Natural killer cell (primary cell): Measurements from ENCODE around the gene HOXC9. TPM values are rescaled to one million over a fixed set of nuclear protein-coding genes. Genes with fewer than 3 reads are reported as not detected.
A peak's percentile ranks its signal among the peaks of the same experiment; 100 is the strongest.

Source experiments
- ATAC-seq, 3 donors: fragments of 150-1000 bp in 2 of 3; fragments of 200-7000 bp in 1 of 3; cut with Tn5 transposase; 1 replicate in 1 of 3; 2 replicates in 2 of 3; pipeline ENCODE4 v1.10.0; 2021; ENCODE audit warnings: mild to moderate bottlenecking in 2 of 3, moderate library complexity in 2 of 3
- DNase-seq, 2 donors: peaks; one replicate each; pipeline versions ENCODE4 v3.0.0 to v3.0.0-alpha.2; 2013 to 2021; ENCODE audit warnings: mixed read lengths in 1 of 2
- H3K27ac ChIP-seq: one replicate; pipeline ENCODE4 v1.5.1; 2013; ENCODE audit warnings: mild to moderate bottlenecking, low read length
- H3K27me3 ChIP-seq: one replicate; pipeline ENCODE4 v1.6.1; 2013; ENCODE audit warnings: low read length; ENCODE audit not compliant: control insufficient read depth, insufficient read depth
- H3K36me3 ChIP-seq: one replicate; pipeline ENCODE4 v1.6.1; 2013; ENCODE audit warnings: low read length; ENCODE audit not compliant: control insufficient read depth, insufficient read depth
- H3K4me1 ChIP-seq: one replicate; pipeline ENCODE4 v1.6.1; 2013; ENCODE audit warnings: low read length; ENCODE audit not compliant: control insufficient read depth, insufficient read depth
- H3K4me3 ChIP-seq: one replicate; pipeline ENCODE4 v1.5.1; 2013; ENCODE audit warnings: low read length
- H3K9me3 ChIP-seq: one replicate; pipeline ENCODE4 v1.6.1; 2013; ENCODE audit warnings: low read length; ENCODE audit not compliant: control insufficient read depth, insufficient read depth
- H3K27ac Mint-ChIP-seq, 2 donors: one replicate each; pipeline ENCODE4 v1.8.0; 2022; ENCODE audit warnings: mild to moderate bottlenecking in 2 of 2, mixed read lengths in 2 of 2, moderate library complexity in 1 of 2
- H3K27me3 Mint-ChIP-seq, 2 donors: one replicate each; pipeline ENCODE4 v1.8.0; 2022; ENCODE audit warnings: low read depth in 2 of 2, mixed read lengths in 2 of 2
- H3K36me3 Mint-ChIP-seq: one replicate; pipeline ENCODE4 v1.8.0; 2022; ENCODE audit warnings: mixed read lengths
- H3K4me1 Mint-ChIP-seq, 2 donors: one replicate each; pipeline ENCODE4 v1.8.0; 2022; ENCODE audit warnings: mixed read lengths in 2 of 2
- H3K4me3 Mint-ChIP-seq: one replicate; pipeline ENCODE4 v1.8.0; 2022; ENCODE audit warnings: mild to moderate bottlenecking, moderate library complexity, mixed read lengths
- H3K9me3 Mint-ChIP-seq, 2 donors: one replicate each; pipeline ENCODE4 v1.8.0; 2022; ENCODE audit warnings: mixed read lengths in 2 of 2
- WGBS: methylation state at CpG from one replicate; pipeline ENCODE4 v1.1.7; 2013; ENCODE audit warnings: missing lambda C conversion rate; ENCODE audit not compliant: insufficient coverage; 5-methylcytosine and 5-hydroxymethylcytosine counted together
- intact Hi-C: fragments of 100-400 bp; cut with micrococcal nuclease; formaldehyde crosslinking; loops from one replicate; pipeline ENCODE4 v1.14.2; 2022
- total RNA-seq, 4 donors: library from RNA; stranded (reverse); fragments of 120-200 nt in 1 of 4; gene quantifications; one replicate each; pipeline versions ENCODE4 v1.2.3 to v1.2.4, GENCODE V29; 2013 to 2022
- TF ChIP-seq, protein P1 (sequence below): fragments of 200-600 bp; IDR thresholded peaks from one replicate; pipeline ENCODE4 v1.8.0; 2022; ENCODE audit warnings: antibody characterized with exemption

HOXC9 gene
- total RNA-seq, 3 donors from 2014 or later (not counting 1 experiment from before 2014, with no cell fraction given), result not detected

DNA sequence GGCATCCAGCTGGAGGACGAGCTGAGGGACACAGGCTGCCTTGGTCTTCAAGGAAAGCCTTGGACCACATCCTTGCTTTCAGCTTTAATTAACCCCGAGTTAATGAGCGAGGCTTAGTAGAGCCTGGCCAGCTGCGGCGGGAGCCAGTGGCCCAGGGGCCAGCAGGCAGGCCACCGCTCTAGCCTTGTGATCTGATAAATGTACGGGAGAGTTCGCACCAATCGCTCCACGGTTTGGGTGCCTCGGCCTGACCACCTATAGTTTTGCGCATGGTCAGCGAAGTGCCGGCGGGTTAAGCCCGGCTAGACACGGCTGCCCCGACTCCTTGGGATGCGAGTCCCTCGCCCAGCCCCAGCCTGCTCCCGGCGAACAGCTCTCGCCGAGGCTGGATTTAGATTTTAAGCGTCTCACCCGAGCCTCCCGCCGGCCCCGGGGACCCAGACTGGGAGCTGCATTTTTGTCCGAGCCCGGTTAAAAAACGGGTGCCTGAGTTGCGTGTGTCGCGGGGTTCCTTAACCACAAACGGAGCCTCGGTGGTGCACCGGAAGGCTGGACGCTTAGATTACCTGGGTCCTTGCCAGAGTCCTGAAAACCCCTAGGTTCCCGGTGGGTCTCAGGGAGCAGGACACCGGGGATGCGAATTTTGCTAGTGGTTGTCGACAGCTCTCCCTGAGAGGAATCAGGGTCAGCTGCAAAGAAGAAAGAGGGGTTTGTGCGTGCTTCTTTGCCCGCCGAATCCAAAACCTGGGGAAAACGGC lies 48.2 kb upstream of the HOXC9 start:
- no peak overlapping the region for H3K4me3 ChIP-seq
- DNase-seq, result no peak
- H3K36me3 Mint-ChIP-seq, result no peaks in the 10 kb centered on the region
- H3K27ac ChIP-seq, result no peak overlapping the region
- peak overlapping the region in 1 of 2 donors; percentile 75 for H3K27ac Mint-ChIP-seq
- ATAC-seq, result no peak
- H3K4me1 Mint-ChIP-seq, result peaks cover 9 to 10% of the 10 kb centered on the region in 2 donors
- H3K27me3 ChIP-seq, result peaks cover 83% of the 10 kb centered on the region
- no peak overlapping the region for H3K4me3 Mint-ChIP-seq
- intact Hi-C loops, result no loop called here
- peaks cover 25% of the 10 kb centered on the region for H3K4me1 ChIP-seq
- TF ChIP-seq, protein P1, sequence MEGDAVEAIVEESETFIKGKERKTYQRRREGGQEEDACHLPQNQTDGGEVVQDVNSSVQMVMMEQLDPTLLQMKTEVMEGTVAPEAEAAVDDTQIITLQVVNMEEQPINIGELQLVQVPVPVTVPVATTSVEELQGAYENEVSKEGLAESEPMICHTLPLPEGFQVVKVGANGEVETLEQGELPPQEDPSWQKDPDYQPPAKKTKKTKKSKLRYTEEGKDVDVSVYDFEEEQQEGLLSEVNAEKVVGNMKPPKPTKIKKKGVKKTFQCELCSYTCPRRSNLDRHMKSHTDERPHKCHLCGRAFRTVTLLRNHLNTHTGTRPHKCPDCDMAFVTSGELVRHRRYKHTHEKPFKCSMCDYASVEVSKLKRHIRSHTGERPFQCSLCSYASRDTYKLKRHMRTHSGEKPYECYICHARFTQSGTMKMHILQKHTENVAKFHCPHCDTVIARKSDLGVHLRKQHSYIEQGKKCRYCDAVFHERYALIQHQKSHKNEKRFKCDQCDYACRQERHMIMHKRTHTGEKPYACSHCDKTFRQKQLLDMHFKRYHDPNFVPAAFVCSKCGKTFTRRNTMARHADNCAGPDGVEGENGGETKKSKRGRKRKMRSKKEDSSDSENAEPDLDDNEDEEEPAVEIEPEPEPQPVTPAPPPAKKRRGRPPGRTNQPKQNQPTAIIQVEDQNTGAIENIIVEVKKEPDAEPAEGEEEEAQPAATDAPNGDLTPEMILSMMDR, result no peak
- H3K9me3 Mint-ChIP-seq, result no peaks in the 10 kb centered on the region
- peaks cover 5% of the 10 kb centered on the region for H3K9me3 ChIP-seq
- 5% methylated on average over 47 of the region's 47 CpGs for WGBS
- no peaks in the 10 kb centered on the region for H3K36me3 ChIP-seq
- H3K27me3 Mint-ChIP-seq, result peaks cover 67 to 76% of the 10 kb centered on the region in 2 donors

- ATAC-seq (no peak), DNase-seq (no peak)
- Mint-ChIP-seq H3K27me3 (peaks cover 68 to 80% of the 10 kb centered on the region in 2 donors), H3K27ac (peak overlapping the region in 1 of 2 donors; percentile 75), H3K4me1 (peaks cover 12 to 14% of the 10 kb centered on the region in 2 donors), H3K4me3 (no peak overlapping the region), H3K36me3 (no peaks in the 10 kb centered on the region), H3K9me3 (no peaks in the 10 kb centered on the region)
- peaks cover 5% of the 10 kb centered on the region for H3K9me3 ChIP-seq
- no peak overlapping the region for H3K27ac ChIP-seq
- WGBS, result 4% methylated on average over 13 of the region's 13 CpGs
- H3K27me3 ChIP-seq, result peaks cover 84% of the 10 kb centered on the region
- TF ChIP-seq, protein P1, result no peak
- peaks cover 31% of the 10 kb centered on the region for H3K4me1 ChIP-seq
- H3K4me3 ChIP-seq, result no peak overlapping the region
- intact Hi-C loops, result no loop called here
- no peaks in the 10 kb centered on the region for H3K36me3 ChIP-seq
Observed at GRCh38 chr12:53952335-53952694, 47.6 kb upstream of the HOXC9 start.

DNA sequence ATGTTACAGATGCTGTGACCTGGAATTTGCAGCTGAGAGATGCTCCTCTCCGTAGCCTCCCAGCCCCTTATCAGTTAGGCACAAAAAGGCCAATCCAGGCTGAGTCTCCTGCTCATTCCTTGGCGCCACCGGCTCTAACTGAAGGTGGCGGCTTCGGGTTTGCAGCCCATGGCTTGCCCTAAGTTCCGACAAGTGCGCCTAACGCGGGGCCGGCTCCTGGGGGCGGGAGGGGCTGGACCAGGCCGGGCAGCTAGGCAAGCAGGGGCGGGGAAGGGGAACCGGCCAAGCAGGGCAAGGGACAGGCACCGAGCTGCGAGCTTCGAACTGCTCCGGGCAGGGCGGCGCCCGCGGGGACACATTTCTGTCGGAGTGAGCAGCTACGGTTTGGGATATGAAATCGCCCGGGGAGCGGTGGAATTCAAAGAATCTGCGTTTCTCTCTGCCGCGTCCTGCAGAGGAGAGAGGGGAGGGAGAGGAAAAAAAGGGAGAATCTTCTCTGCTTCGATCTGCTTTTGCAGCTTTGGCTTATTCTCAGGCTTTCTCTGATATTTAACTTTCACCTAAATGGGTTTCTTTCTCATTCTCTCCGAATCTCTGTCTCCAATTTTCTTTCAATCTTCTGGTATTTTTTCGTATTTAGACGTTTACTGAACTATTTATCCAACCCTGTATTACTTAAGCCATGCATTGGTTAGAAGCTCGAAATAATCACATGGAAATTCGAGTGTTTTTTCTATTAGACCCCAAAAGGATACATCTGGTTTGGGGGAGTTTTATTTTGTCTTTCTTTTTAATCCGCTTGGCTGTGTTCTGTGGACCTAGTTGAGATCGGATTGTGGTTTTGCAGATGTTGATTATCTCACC lies 46.9 kb upstream of the HOXC9 start:
- H3K36me3 Mint-ChIP-seq, result no peaks in the 10 kb centered on the region
- intact Hi-C loops, result no loop called here
- Histone ChIP-seq H3K4me3 (no peak overlapping the region), H3K4me1 (peaks cover 32% of the 10 kb centered on the region), H3K9me3 (peaks cover 5% of the 10 kb centered on the region), H3K27ac (no peak overlapping the region), H3K27me3 (peaks cover 85% of the 10 kb centered on the region), H3K36me3 (no peaks in the 10 kb centered on the region)
- peak overlapping the region; percentile 42 for H3K4me3 Mint-ChIP-seq
- 8% methylated on average over 34 of the region's 38 CpGs for WGBS
- TF ChIP-seq, protein P1, result no peak
- H3K4me1 Mint-ChIP-seq, result peaks cover 12 to 14% of the 10 kb centered on the region in 2 donors
- H3K27me3 Mint-ChIP-seq, result peaks cover 69 to 82% of the 10 kb centered on the region in 2 donors
- no peak for ATAC-seq
- no peaks in the 10 kb centered on the region for H3K9me3 Mint-ChIP-seq
- peak overlapping the region in 1 of 2 donors; percentile 75 for H3K27ac Mint-ChIP-seq
- no peak for DNase-seq
